ENCODE measurements around the gene PDGFRB.

The PDGFRB gene

DNA sequence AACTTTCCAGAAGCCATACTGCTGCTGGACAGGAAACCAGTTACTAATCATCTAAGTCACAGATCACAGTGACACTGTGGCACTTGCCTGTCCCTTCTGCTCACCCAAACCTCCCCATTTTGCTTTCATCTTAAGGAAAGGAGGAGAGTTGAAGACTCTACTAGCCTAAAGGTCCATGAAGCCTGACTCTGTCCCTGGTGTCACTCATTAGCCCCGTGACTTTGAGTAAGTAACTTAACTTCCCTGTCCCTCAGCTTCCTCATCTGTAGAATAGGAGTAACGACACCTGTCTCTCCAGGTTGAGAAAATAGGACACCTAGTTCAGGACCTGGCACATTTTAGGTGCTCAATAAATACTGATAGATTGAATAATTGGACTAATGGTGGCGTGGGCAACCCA lies 33.7 kb upstream of the PDGFRB start:
- peak in 1 of 2 experiments; percentile 9 for DNase-seq (ENCODE audit: low read depth in 1 of 2, low spot score in 1 of 2)
- H3K4me3 ChIP-seq (replicated peaks; ENCODE audit: insufficient read depth, low read length) = no peak overlapping the region
- H3K27me3 ChIP-seq (ENCODE audit: insufficient read depth, poor library complexity, severe bottlenecking) = peaks cover 18% of the 10 kb centered on the region
- TF ChIP-seq, protein P1, sequence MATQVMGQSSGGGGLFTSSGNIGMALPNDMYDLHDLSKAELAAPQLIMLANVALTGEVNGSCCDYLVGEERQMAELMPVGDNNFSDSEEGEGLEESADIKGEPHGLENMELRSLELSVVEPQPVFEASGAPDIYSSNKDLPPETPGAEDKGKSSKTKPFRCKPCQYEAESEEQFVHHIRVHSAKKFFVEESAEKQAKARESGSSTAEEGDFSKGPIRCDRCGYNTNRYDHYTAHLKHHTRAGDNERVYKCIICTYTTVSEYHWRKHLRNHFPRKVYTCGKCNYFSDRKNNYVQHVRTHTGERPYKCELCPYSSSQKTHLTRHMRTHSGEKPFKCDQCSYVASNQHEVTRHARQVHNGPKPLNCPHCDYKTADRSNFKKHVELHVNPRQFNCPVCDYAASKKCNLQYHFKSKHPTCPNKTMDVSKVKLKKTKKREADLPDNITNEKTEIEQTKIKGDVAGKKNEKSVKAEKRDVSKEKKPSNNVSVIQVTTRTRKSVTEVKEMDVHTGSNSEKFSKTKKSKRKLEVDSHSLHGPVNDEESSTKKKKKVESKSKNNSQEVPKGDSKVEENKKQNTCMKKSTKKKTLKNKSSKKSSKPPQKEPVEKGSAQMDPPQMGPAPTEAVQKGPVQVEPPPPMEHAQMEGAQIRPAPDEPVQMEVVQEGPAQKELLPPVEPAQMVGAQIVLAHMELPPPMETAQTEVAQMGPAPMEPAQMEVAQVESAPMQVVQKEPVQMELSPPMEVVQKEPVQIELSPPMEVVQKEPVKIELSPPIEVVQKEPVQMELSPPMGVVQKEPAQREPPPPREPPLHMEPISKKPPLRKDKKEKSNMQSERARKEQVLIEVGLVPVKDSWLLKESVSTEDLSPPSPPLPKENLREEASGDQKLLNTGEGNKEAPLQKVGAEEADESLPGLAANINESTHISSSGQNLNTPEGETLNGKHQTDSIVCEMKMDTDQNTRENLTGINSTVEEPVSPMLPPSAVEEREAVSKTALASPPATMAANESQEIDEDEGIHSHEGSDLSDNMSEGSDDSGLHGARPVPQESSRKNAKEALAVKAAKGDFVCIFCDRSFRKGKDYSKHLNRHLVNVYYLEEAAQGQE (IDR thresholded peaks at IDR 0.05; ENCODE audit: insufficient replicate concordance, low read depth) = no peak
- no peak for TF ChIP-seq GABPA (IDR thresholded peaks at IDR 0.05; ENCODE audit: low read depth)
- TF ChIP-seq, protein P2, sequence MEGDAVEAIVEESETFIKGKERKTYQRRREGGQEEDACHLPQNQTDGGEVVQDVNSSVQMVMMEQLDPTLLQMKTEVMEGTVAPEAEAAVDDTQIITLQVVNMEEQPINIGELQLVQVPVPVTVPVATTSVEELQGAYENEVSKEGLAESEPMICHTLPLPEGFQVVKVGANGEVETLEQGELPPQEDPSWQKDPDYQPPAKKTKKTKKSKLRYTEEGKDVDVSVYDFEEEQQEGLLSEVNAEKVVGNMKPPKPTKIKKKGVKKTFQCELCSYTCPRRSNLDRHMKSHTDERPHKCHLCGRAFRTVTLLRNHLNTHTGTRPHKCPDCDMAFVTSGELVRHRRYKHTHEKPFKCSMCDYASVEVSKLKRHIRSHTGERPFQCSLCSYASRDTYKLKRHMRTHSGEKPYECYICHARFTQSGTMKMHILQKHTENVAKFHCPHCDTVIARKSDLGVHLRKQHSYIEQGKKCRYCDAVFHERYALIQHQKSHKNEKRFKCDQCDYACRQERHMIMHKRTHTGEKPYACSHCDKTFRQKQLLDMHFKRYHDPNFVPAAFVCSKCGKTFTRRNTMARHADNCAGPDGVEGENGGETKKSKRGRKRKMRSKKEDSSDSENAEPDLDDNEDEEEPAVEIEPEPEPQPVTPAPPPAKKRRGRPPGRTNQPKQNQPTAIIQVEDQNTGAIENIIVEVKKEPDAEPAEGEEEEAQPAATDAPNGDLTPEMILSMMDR (IDR thresholded peaks at IDR 0.05; ENCODE audit: insufficient read depth, low read length) = no peak
- no peak for TF ChIP-seq SPI1 (IDR thresholded peaks at IDR 0.05; ENCODE audit: borderline replicate concordance, low read depth)
- H3K27ac ChIP-seq (replicated peaks) = no peak overlapping the region

DNA sequence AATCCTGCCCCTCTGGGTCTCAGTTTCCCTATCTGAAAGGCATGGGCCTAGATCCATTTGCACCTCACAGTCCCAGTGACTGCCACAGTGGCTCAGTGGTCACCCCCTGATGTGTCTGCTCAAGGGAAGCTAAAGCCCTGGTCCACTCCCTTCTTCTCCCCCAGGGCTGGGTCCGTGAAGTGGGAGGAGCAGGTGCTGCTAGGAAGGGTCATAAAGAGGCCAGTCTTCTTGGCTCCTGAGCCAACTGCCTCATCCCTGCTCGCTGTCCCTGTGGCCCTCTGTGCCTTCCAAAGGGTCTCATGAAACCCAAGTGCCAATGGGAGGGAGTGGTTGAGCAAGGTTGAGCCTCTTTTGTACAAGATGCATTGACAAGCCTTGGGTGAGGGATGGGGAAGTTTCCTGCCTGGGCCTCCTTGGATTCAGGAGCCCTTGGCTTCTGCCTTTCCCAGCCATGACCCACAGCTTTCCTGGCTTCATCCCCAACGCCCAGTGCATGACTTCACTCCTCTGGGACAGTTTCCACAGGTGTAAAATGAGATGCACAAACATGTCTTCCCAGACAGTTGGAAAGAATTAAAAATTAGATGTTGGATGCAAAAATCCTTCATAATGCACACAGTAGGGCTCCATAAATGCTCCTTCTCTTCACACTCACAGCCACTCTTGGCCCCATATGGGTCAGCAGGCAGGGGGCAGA lies 32.6 kb upstream of the PDGFRB start:
- H3K27ac ChIP-seq (replicated peaks) = no peak overlapping the region
- no peak for TF ChIP-seq SPI1 (IDR thresholded peaks at IDR 0.05; ENCODE audit: borderline replicate concordance, low read depth)
- TF ChIP-seq POLR2AphosphoS5 (IDR thresholded peaks at IDR 0.05; ENCODE audit: low read depth) = no peak
- no peak for TF ChIP-seq GABPA (IDR thresholded peaks at IDR 0.05; ENCODE audit: low read depth)
- TF ChIP-seq, protein P1 (IDR thresholded peaks at IDR 0.05; ENCODE audit: insufficient replicate concordance, low read depth) = no peak
- TF ChIP-seq, protein P2 (IDR thresholded peaks at IDR 0.05; ENCODE audit: insufficient read depth, low read length) = no peak
- H3K27me3 ChIP-seq (ENCODE audit: insufficient read depth, poor library complexity, severe bottlenecking) = peaks cover 18% of the 10 kb centered on the region
- no peak for DNase-seq (ENCODE audit: low read depth in 1 of 2, low spot score in 1 of 2)
- no peak overlapping the region for H3K4me3 ChIP-seq (replicated peaks; ENCODE audit: insufficient read depth, low read length)

DNA sequence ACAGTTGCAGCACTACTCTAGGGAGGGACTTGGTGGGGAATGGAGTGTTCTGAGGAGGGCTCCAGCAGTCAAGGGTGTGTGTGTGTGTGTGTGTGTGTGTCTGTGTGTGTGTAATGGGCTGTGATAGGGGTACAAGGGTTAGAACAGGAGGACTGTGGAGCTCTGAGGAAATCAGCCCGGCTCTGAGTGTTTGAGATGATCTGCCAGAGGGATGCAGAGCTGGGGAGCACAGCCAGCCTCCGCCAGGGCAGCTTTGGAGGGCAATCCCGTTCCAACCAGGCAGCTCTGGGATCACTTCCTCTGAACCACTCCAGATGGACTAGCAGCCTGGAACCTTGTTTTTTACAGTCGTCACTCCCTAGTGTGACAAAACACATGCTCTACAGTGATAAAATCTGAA lies 31.3 kb upstream of the PDGFRB start:
- DNase-seq (ENCODE audit: low read depth in 1 of 2, low spot score in 1 of 2) = no peak

More for the DNA sequence above, 31.3 kb upstream of the PDGFRB start:
- Histone ChIP-seq H3K27ac (replicated peaks) (no peak overlapping the region), H3K4me3 (replicated peaks; ENCODE audit: insufficient read depth, low read length) (no peak overlapping the region), H3K27me3 (ENCODE audit: insufficient read depth, poor library complexity, severe bottlenecking) (peaks cover 16% of the 10 kb centered on the region)
- TF ChIP-seq, protein P1 (IDR thresholded peaks at IDR 0.05; ENCODE audit: insufficient replicate concordance, low read depth) = no peak
- TF ChIP-seq, protein P2 (IDR thresholded peaks at IDR 0.05; ENCODE audit: insufficient read depth, low read length) = no peak
- TF ChIP-seq SPI1 (IDR thresholded peaks at IDR 0.05; ENCODE audit: borderline replicate concordance, low read depth) (no peak), GABPA (IDR thresholded peaks at IDR 0.05; ENCODE audit: low read depth) (no peak), POLR2AphosphoS5 (IDR thresholded peaks at IDR 0.05; ENCODE audit: low read depth) (no peak)

Data from HL-60 (cell line).